B cell (primary cell): Measurements from ENCODE around the gene SDK1. TPM values are rescaled to one million over a fixed set of nuclear protein-coding genes. Genes with fewer than 3 reads are reported as not detected.

Experiments
- ATAC-seq: fragments of 200-7000 bp; cut with Tn5 transposase; one replicate; pipeline ENCODE4 v1.10.0; 2021; ENCODE audit warnings: low read depth, mild to moderate bottlenecking, moderate number of reproducible peaks, moderate library complexity
- CTCF ChIA-PET: fragments of 350-600 bp; sonication (Branson Sonifier 250); formaldehyde crosslinking; loops from one replicate; lab custom pipeline; 2021; ENCODE audit warnings: antibody characterized with exemption, inconsistent platforms; lab: Charles Lee
- POLR2A ChIA-PET: fragments of 350-600 bp; sonication (Branson Sonifier 250); formaldehyde crosslinking; loops from one replicate; lab custom pipeline; 2021; ENCODE audit warnings: antibody characterized with exemption; lab: Charles Lee
- DNase-seq: peaks from one replicate; pipeline ENCODE4 v3.0.0; 2013
- H2AFZ ChIP-seq: 2 replicates; pipeline ENCODE4 v1.6.1; 2012; ENCODE audit warnings: mild to moderate bottlenecking, low read depth, low read length; ENCODE audit not compliant: insufficient read depth, poor library complexity, severe bottlenecking
- H3K27ac ChIP-seq, 2 donors: 1 replicate in 1 of 2; 2 replicates in 1 of 2; pipeline ENCODE4 v1.5.1; 2012 to 2013; ENCODE audit warnings: low read length in 2 of 2, mild to moderate bottlenecking in 2 of 2, moderate library complexity in 1 of 2
- H3K27me3 ChIP-seq, 4 experiments: fragments of 200-600 bp in 1 of 4; sonication (generic) in 1 of 4; replicated peaks in 1 of 4; 1 replicate in 2 of 4; 2 replicates in 2 of 4; pipeline versions ENCODE4 v1.6.1 to v1.7.0; 2013 to 2016; ENCODE audit warnings: low read length in 3 of 4, mild to moderate bottlenecking in 2 of 4, mixed read lengths in 1 of 4, moderate library complexity in 1 of 4; ENCODE audit not compliant: insufficient read depth in 4 of 4, control insufficient read depth in 3 of 4; ENCODE audit errors: control extremely low read depth in 1 of 4
- H3K36me3 ChIP-seq, 2 experiments: replicated peaks in 1 of 2; 1 replicate in 1 of 2; 2 replicates in 1 of 2; pipeline versions ENCODE4 v1.6.1 to v1.7.1; 2013; ENCODE audit warnings: low read length in 1 of 2; ENCODE audit not compliant: insufficient read depth in 2 of 2, control insufficient read depth in 1 of 2; ENCODE audit errors: control extremely low read depth in 1 of 2, extremely low read depth in 1 of 2
- H3K4me1 ChIP-seq, 2 donors: fragments of 200-600 bp in 1 of 2; sonication (generic) in 1 of 2; 1 replicate in 1 of 2; 2 replicates in 1 of 2; pipeline versions ENCODE4 v1.5.1 to v1.6.1; 2013 to 2017; ENCODE audit warnings: low read length in 2 of 2; ENCODE audit not compliant: control insufficient read depth in 2 of 2, insufficient read depth in 2 of 2
- H3K4me2 ChIP-seq: replicated peaks from 2 replicates; pipeline ENCODE3; 2012; ENCODE audit warnings: mild to moderate bottlenecking, low read depth, low read length; ENCODE audit not compliant: poor library complexity, severe bottlenecking
- H3K4me3 ChIP-seq, 5 experiments: fragments of 200-600 bp in 1 of 5; sonication (generic) in 1 of 5; 1 replicate in 3 of 5; 2 replicates in 2 of 5; pipeline versions ENCODE4 v1.5.1 to v1.7.0; 2011 to 2016; ENCODE audit warnings: low read length in 4 of 5, mild to moderate bottlenecking in 4 of 5, low read depth in 2 of 5, control low read depth in 1 of 5, moderate library complexity in 1 of 5; ENCODE audit not compliant: insufficient read depth in 1 of 5; ENCODE audit errors: control extremely low read depth in 1 of 5, extremely low read depth in 1 of 5
- H3K79me2 ChIP-seq: fragments of 200-600 bp; sonication (generic); one replicate; pipeline ENCODE4 v1.6.0; 2016; ENCODE audit warnings: low read length; ENCODE audit not compliant: control insufficient read depth, insufficient read depth
- H3K9ac ChIP-seq: fragments of 200-600 bp; sonication (generic); 2 replicates; pipeline ENCODE4 v1.6.1; 2017; ENCODE audit warnings: mild to moderate bottlenecking, low read length, moderate library complexity
- H3K9me3 ChIP-seq, 3 donors: one replicate each; pipeline versions ENCODE4 v1.6.1 to v1.7.1; 2013; ENCODE audit warnings: low read length in 2 of 3; ENCODE audit not compliant: control insufficient read depth in 2 of 3, insufficient read depth in 1 of 3; ENCODE audit errors: control extremely low read depth in 1 of 3
- H4K20me1 ChIP-seq: 2 replicates; pipeline ENCODE4 v1.6.0; 2012; ENCODE audit warnings: mild to moderate bottlenecking, low read length; ENCODE audit not compliant: insufficient read depth, control insufficient read depth, poor library complexity, severe bottlenecking
- H3K27ac Mint-ChIP-seq: one replicate; pipeline ENCODE4 v1.8.0; 2021; ENCODE audit warnings: mixed read lengths
- H3K27me3 Mint-ChIP-seq: one replicate; pipeline ENCODE4 v1.8.0; 2021; ENCODE audit warnings: mixed read lengths
- H3K4me1 Mint-ChIP-seq: one replicate; pipeline ENCODE4 v1.8.0; 2021; ENCODE audit warnings: mixed read lengths
- H3K4me3 Mint-ChIP-seq: one replicate; pipeline ENCODE4 v1.8.0; 2021; ENCODE audit warnings: mixed read lengths
- H3K9me3 Mint-ChIP-seq: one replicate; pipeline ENCODE4 v1.8.0; 2022; ENCODE audit warnings: mixed read lengths; ENCODE audit not compliant: insufficient read depth
- EZH2 ChIP-seq: IDR thresholded peaks from 2 replicates; pipeline ENCODE4 v1.6.1; 2012; ENCODE audit warnings: borderline replicate concordance, low read depth, mild to moderate bottlenecking, moderate library complexity, low read length; ENCODE audit not compliant: insufficient read depth, poor library complexity, severe bottlenecking
- WGBS: methylation state at CpG from one replicate; pipeline ENCODE4 v1.1.5; 2013; ENCODE audit warnings: missing lambda C conversion rate; ENCODE audit not compliant: insufficient coverage; 5-methylcytosine and 5-hydroxymethylcytosine counted together
- intact Hi-C: fragments of 100-400 bp; cut with micrococcal nuclease; formaldehyde crosslinking; loops from one replicate; pipeline ENCODE4 v1.10.0; 2022
- polyA plus RNA-seq: library from polyadenylated mRNA; depleted of rRNA; stranded (reverse); fragments of >200 nt; gene quantifications from 2 replicates; pipeline ENCODE4 v1.2.3, GENCODE V29; 2012
- total RNA-seq, 2 donors: library from RNA; stranded (reverse); fragments of 120-200 nt in 1 of 2; gene quantifications; 1 replicate in 1 of 2; 2 replicates in 1 of 2; pipeline versions ENCODE4 v1.2.3 to v1.2.4, GENCODE V29; 2013 to 2022
- TF ChIP-seq, protein P1 (sequence below): fragments of 200-600 bp; IDR thresholded peaks from one replicate; pipeline ENCODE4 v1.8.0; 2022; ENCODE audit warnings: antibody characterized with exemption, mild to moderate bottlenecking

Gene SDK1
- total and polyA plus RNA-seq, 2 donors (not counting 1 experiment from before 2014, with no cell fraction given), result 0.73 to 2.0 TPM

DNA sequence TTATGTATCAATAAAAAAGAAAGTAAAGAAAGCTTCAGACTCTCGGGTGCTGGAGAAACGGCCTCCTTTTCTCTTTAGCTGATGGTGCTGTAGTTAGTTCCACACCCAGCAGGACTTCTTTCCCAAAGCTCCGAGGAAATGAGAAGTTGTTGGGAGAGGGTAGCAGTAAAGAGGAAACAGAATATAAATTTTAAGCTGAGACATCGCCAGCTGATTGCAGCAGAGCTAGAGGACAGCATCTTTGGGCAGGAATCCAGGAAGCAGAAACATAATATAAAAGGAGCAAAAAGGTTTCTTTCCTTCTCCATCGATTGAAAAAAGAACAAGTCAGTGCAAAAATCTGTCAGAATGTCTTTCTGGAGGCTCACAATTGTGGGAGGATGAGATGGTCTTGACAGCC lies 764.1 kb downstream of the SDK1 start:
- no peak overlapping the region for H3K27ac Mint-ChIP-seq
- POLR2A ChIA-PET, result no interaction called here
- CTCF ChIA-PET, result no interaction called here

DNA sequence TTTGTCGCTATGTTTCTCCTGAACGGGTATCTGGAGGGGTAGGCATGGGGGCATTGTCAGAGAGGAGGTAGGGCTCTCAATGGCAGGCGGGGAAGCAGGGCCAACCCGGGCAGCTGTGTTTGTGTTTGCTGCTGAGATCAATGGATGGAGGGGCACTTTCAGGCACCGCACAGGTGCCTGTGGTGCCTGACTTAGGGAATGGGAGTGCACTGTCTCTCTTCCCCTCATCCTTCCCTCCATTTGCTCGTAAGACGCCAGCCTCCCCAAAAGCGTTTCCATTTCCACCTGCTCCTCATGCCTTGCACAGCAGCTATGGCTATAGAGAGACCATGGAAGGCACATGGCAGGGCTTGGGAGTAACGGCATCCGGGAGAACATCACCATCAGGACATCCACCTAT lies 765.2 kb downstream of the SDK1 start:
- Histone ChIP-seq H3K27me3 (no peaks in the 10 kb centered on the region), H3K9ac (no peak overlapping the region), H3K9me3 (peaks cover 0 to 3% (median 0%) of the 10 kb centered on the region in 3 donors), H4K20me1 (no peaks in the 10 kb centered on the region), H3K27ac (no peak overlapping the region), H3K36me3 (no peaks in the 10 kb centered on the region), H3K4me2 (no peak overlapping the region), H3K4me1 (no peaks in the 10 kb centered on the region), H3K4me3 (no peak overlapping the region), H2AFZ (no peak overlapping the region), H3K79me2 (no peaks in the 10 kb centered on the region)
- Mint-ChIP-seq H3K4me1 (no peaks in the 10 kb centered on the region), H3K27ac (no peak overlapping the region), H3K9me3 (no peaks in the 10 kb centered on the region), H3K27me3 (no peaks in the 10 kb centered on the region), H3K4me3 (no peak overlapping the region)
- no peak for DNase-seq
- no peak for ATAC-seq
- intact Hi-C loops, result no loop called here
- ChIA-PET CTCF (no interaction called here), POLR2A (no interaction called here)
- TF ChIP-seq, protein P1, sequence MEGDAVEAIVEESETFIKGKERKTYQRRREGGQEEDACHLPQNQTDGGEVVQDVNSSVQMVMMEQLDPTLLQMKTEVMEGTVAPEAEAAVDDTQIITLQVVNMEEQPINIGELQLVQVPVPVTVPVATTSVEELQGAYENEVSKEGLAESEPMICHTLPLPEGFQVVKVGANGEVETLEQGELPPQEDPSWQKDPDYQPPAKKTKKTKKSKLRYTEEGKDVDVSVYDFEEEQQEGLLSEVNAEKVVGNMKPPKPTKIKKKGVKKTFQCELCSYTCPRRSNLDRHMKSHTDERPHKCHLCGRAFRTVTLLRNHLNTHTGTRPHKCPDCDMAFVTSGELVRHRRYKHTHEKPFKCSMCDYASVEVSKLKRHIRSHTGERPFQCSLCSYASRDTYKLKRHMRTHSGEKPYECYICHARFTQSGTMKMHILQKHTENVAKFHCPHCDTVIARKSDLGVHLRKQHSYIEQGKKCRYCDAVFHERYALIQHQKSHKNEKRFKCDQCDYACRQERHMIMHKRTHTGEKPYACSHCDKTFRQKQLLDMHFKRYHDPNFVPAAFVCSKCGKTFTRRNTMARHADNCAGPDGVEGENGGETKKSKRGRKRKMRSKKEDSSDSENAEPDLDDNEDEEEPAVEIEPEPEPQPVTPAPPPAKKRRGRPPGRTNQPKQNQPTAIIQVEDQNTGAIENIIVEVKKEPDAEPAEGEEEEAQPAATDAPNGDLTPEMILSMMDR, result no peak
- no peak for TF ChIP-seq EZH2
- WGBS, result 90% methylated on average over 5 of the region's 10 CpGs

More for the DNA sequence above, 764.1 kb downstream of the SDK1 start:
- no peaks in the 10 kb centered on the region for H3K9me3 Mint-ChIP-seq
- Histone ChIP-seq H2AFZ (peak overlapping the region; percentile 14), H3K36me3 (no peaks in the 10 kb centered on the region), H3K27me3 (no peaks in the 10 kb centered on the region), H3K9ac (no peak overlapping the region), H3K9me3 (peaks cover 0 to 3% (median 0%) of the 10 kb centered on the region in 3 donors), H4K20me1 (no peaks in the 10 kb centered on the region), H3K27ac (no peak overlapping the region), H3K79me2 (no peaks in the 10 kb centered on the region), H3K4me3 (no peak overlapping the region), H3K4me2 (no peak overlapping the region), H3K4me1 (no peaks in the 10 kb centered on the region)
- H3K4me3 Mint-ChIP-seq, result no peak overlapping the region
- no CpG with 5 or more reads among the region's 5 CpGs for WGBS
- no peaks in the 10 kb centered on the region for H3K4me1 Mint-ChIP-seq
- no peak for ATAC-seq
- H3K27me3 Mint-ChIP-seq, result no peaks in the 10 kb centered on the region
- TF ChIP-seq, protein P1, result no peak
- no peak for TF ChIP-seq EZH2
- intact Hi-C loops, result no loop called here
- DNase-seq, result no peak
